ENCODE data around the gene SWAP70.
"Not testable (repeated sequence)": the region's sequence is repeated elsewhere in the genome, so short reads cannot be mapped to it uniquely, and the experiment has no call there.

Gene SWAP70

DNA sequence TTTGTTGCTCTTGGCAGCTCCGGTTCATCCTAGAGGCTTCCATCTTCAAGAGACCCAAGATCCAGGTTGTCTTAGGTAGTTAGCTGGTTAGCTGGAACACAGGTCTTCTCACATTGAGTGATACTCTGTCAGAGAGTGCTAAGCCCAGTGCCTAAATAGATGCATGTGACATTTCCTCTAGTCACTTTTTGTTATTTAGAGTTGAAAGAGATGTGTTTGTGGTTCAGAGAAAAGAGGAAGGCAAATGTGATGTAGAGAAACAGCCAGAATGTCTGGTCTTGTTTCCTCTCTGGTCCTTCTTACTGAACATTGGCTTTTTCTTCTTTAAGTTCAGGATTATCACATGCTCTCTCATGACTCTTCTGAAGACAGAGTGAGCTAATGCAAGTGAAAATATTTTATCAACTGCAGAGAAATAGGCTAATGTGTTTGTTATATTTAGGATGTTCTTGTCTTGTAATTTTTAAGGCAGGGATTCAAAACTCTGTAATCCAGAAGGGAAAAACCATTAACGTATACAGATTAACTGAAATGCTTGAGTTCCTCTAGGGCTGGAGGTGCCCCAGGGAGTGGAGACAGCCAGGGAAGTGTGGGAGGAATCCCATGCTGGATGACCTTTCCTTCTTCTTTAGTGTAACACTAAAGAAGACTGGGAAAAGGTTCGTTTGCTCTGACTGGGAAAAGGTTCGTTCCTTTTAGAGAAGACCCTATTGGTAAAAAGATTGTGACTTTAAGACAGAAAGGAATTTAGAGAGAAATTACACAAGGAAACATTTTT lies 75.4 kb downstream of the SWAP70 start:
- TF ChIP-seq, protein P1, sequence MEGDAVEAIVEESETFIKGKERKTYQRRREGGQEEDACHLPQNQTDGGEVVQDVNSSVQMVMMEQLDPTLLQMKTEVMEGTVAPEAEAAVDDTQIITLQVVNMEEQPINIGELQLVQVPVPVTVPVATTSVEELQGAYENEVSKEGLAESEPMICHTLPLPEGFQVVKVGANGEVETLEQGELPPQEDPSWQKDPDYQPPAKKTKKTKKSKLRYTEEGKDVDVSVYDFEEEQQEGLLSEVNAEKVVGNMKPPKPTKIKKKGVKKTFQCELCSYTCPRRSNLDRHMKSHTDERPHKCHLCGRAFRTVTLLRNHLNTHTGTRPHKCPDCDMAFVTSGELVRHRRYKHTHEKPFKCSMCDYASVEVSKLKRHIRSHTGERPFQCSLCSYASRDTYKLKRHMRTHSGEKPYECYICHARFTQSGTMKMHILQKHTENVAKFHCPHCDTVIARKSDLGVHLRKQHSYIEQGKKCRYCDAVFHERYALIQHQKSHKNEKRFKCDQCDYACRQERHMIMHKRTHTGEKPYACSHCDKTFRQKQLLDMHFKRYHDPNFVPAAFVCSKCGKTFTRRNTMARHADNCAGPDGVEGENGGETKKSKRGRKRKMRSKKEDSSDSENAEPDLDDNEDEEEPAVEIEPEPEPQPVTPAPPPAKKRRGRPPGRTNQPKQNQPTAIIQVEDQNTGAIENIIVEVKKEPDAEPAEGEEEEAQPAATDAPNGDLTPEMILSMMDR (conservative IDR thresholded peaks at IDR 0.05; ENCODE audit: low read depth, low read length), result no peak
- DNase-seq (ENCODE audit: low read depth), result no peak
- no peak overlapping the region for H3K4me3 ChIP-seq (ENCODE audit: low read depth, low read length)

DNA sequence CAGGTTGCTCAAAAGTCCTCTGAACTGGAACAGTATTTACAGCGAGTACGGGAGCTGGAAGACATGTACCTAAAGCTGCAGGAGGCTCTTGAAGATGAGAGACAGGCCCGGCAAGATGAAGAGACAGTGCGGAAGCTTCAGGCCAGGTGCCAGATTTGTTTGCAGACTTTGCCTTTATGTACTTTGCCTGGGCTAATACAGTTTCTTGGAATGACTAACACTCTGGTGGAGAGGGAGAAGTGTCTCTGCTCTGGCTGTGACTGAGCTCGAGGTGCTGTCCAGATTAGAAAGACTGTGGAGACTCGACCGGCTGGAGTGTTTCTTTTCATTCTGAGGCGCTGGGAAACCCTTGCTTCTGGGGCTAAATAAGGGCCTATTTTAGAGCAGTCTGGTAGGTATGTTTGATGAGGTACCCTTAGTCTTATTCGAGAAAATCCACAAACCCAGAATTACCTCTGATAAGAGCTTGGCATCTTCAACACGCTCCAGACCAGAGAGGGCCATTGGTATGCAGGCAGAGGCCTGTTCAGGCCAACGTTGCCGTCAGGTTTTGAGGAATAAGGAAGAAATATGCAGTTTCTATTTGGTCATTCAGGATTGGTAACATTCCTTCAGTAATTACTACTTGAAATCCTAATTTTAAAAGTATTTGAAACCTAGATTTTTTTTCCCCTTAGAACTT lies 76.5 kb downstream of the SWAP70 start:
- TF ChIP-seq, protein P1 (conservative IDR thresholded peaks at IDR 0.05; ENCODE audit: low read depth, low read length), result no peak
- DNase-seq (ENCODE audit: low read depth), result no peak

DNA sequence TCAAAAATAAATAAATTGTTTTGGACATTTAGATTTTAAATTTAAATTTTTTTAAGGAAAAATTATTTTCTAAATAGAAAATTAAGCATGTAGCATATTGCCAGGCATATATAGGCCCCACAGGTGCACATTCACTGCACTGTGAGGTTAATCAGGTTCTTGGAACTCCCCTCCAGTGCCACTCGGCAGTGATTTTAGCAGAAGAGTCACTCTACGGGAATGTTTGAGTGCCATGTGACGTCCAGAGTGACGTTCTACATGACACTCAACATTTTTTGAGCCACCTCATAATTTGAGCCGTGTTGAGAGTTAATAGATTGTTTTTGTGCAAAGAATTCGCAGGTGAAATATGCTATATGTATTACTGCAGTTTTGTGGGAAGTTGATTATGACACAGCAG lies 77.4 kb downstream of the SWAP70 start:
- DNase-seq (ENCODE audit: low read depth), result no peak
- H3K4me3 ChIP-seq (ENCODE audit: low read depth, low read length), result no peak overlapping the region
- TF ChIP-seq, protein P1 (conservative IDR thresholded peaks at IDR 0.05; ENCODE audit: low read depth, low read length), result no peak

More for the DNA sequence above, 76.5 kb downstream of the SWAP70 start:
- H3K4me3 ChIP-seq (ENCODE audit: low read depth, low read length), result no peak overlapping the region

DNA sequence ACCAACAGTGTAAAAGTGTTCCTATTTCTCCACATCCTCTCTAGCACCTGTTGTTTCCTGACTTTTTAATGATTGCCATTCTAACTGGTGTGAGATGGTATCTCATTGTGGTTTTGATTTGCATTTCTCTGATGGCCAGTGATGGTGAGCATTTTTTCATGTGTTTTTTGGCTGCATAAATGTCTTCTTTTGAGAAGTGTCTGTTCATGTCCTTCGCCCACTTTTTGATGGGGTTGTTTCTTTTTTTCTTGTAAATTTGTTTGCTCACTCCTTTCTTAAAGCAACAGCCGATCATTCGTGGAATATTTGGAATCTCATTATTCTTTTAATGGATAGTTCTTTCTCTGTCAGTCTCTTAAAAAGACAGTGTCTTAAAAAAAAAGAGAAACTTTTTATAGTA lies 79.6 kb downstream of the SWAP70 start:
- H3K4me3 ChIP-seq (ENCODE audit: low read depth, low read length); DNase-seq (ENCODE audit: low read depth): not testable (repeated sequence)

DNA sequence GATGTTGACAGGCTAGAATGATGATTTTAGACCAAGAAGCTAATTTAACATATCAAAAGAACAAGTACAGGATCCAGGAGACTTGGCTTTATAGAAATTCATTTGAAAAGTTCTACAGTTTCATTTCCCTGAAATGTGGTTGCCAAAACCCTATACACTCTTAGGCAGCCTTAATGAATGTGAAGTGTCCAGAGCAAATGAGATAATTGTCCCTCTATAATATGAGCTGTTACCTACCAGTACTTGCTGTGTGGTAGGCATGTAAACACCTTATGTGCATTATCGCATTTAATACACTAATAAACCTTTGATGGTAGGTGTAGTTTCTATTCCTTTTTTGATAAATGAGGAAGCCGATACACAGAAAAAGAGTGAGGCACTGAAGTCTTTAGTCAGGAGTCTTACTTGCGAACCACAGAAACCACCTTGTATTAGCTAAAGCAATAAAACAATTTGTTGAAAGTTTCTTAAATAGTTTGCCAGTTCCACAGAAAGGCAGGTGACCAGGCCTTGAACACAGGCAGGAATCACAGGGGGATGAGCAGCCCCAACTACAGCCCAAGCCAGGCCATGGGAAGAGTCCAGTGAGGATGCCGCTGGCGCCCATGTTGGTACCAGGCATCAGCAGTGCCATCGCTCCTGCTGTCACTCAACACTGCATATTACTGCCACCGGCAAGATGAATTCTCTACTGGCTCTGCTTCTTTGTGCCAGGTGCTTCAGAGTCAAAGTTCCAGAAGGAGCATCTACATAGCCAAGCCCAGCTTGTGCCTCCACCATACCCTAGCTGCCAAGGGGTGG lies 81.7 kb downstream of the SWAP70 start:
- DNase-seq (ENCODE audit: low read depth), result no peak
- TF ChIP-seq, protein P1 (conservative IDR thresholded peaks at IDR 0.05; ENCODE audit: low read depth, low read length), result no peak
- no peak overlapping the region for H3K4me3 ChIP-seq (ENCODE audit: low read depth, low read length)

DNA sequence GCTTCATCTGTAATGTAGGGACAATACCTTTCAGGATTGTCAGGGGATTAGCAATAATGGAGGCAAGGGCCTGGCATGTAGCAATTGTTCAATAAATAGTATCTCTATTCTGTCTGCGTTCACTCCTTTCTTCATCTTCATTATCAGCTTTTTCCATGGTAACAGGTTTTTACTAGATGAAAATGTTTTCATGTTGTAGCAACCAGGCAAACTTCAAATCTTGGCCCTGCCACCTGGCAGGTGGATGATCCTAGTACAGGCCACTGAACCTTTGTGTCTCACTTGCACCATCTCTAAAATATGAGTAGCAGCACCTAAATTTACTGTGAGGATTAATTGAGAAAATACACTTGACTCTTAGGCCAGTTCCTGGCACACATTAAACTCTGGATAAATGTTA lies 83.4 kb downstream of the SWAP70 start:
- no peak for DNase-seq (ENCODE audit: low read depth)
- no peak overlapping the region for H3K4me3 ChIP-seq (ENCODE audit: low read depth, low read length)
- TF ChIP-seq, protein P1 (conservative IDR thresholded peaks at IDR 0.05; ENCODE audit: low read depth, low read length), result no peak

DNA sequence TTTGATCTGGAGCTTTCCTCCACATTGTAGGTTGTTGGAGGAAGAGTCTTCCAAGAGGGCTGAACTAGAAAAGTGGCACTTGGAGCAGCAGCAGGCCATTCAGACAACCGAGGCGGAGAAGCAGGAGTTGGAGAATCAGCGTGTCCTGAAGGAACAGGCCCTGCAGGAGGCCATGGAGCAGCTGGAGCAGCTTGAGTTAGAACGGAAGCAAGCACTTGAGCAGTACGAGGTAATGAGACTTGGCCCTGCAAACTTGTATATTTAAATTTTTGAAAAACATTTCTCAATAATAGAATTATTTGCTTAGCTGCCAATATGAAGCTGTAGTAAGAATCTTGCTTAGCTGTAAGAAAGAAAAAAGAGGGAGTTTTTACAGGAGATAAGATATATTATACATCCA lies 84.0 kb downstream of the SWAP70 start:
- H3K4me3 ChIP-seq (ENCODE audit: low read depth, low read length), result no peak overlapping the region
- TF ChIP-seq, protein P1 (conservative IDR thresholded peaks at IDR 0.05; ENCODE audit: low read depth, low read length), result no peak
- DNase-seq (ENCODE audit: low read depth), result no peak

Measured in choroid plexus epithelial cell (primary cell).